GM18870 (cell line): ENCODE measurements around the gene SSNA1.
A peak's percentile ranks its signal among the peaks of the same experiment; 100 is the strongest.

Source experiments
- ATAC-seq: cut with Tn5 transposase; IDR thresholded peaks from one replicate; pipeline ENCODE4 v1.9.1; 2021; ENCODE audit warnings: moderate library complexity; ENCODE audit not compliant: unreplicated experiment

The SSNA1 gene

DNA sequence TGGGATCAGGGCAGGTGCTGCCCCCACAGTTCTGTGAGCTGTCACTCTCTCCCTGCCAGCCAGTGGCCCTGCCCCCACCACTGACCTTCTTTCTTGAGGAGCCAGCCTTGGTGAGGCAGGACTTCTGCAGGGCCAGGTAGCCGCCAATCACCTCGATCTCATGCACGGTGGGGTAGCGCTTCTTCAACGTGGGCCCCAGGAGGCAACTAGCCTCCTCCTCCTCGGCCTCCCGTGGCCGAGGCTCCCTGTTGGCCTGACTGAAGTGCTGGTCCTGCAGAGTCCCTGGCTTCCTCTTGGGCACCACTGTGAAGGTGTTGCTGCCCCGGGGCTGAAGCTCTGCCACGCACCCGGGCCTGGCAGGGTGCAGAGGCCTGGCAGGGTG, 10.4 kb downstream of the SSNA1 start:
- no peak for ATAC-seq

DNA sequence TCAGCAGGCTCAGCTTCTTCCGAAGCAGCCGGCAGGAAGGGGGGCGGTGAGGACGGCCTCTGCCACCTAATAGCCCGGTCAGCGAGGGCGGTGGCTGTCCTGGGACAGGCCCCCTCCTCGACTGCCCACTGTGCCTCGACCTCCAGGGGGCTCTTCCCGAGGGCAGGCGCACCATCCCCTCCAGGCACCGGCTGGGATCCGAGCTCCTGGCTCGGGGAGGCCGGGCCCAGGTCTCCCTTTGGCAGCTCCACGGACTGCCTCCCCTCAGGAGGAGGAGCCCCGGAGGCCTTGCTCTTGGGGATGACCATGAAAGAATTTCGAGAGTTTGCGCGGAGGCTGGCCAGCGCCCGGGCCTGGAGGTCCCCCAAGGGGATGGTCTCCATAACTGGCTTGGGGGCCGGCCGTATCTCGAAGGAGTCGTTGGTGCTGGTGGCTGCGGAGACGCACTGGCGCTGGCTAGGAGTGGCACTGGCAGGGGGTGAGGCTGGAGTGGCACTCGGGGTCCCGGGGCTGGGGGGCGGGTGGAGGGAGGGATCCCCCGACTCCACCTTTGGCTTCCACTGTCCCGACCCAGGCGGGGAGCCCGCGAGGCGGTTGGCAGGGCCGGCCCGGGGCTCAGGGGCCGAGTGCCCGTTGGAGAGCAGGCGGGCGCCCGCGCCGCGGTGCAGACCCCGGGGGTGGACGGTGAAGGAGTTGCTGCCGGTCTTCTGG, 11.1 kb downstream of the SSNA1 start:
- no peak for ATAC-seq

DNA sequence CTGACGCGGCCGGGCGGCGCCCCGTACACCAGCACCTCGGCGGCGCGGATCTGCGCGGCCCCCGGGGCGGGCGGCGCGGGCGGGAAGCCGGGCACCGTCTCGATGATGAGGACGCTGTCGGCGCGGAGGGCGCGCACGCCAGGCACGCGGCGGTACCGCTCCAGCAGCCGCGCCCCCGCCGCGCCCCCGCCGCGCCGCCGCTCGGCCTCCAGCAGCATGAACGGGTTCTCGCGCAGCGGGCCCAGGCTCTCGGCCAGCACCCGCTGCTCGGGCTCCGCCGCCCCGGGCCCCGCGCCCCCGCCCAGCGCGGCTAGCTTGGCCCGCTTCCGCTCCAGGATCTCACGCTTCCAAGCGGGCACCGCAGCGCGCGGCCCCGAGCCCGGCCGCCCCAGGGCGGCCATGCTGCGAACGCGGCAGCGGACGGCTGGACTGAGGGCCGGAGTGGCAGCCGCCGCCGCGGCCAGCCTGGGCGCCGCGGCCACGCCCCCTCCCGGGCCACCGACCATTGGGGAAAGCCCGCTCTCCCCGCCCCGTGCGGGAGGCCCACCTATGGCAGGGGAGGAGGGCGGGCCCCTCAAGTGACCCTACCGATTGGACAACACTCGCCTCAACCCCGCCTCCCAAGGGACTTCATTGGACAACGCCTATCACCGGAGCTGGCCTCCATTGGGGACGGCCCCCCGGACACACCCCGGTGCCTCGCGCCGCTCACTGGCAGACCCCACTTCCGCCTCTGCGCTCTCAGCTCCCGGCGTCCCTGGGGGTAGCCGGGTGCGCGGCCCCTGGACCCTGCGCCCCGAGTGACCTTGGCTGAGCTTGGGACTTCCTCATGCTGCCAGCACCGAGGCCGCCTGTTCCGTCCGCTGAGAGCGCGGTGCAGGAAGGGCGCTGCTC, 12.1 kb downstream of the SSNA1 start, which contains the start of gene TPRN:
TSS of gene TPRN (minus strand) at position 431 of the 894 bp plus-strand sequence. CDS start at position 401, 30 bp downstream.
- ATAC-seq = peak; percentile 92

DNA sequence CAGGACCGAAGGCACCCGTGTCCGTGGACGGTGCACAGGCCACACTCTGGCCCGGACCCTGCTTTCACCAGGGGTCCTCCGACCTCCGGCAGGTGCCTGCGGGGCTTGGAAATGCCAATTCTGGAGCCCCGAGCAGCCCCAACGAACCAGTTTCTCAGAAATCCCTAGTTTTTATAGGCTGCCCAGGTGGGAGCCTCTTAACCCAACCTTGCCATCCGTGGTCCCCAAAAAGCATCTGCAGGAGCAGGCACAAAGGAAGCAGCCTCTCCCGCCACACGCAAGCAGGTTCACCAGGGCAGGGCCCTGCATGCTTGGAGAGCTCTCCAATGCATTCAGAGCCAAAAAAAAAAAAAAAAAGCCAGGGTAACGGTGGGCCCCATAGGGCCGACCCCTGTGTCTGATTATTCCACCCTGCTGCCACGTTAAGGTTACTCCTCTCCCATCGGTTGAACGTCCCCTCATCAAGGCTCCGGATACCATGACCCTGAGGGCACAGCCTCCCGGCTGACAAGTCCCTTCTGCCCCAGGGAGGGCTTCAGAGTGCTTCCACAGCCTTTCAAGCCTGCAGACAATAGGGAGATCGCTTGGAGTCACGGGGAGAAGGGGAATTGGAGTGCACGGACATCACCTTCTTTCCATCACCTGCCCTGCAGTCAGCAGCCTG, 12.9 kb downstream of the SSNA1 start:
- peak; percentile 7 for ATAC-seq

DNA sequence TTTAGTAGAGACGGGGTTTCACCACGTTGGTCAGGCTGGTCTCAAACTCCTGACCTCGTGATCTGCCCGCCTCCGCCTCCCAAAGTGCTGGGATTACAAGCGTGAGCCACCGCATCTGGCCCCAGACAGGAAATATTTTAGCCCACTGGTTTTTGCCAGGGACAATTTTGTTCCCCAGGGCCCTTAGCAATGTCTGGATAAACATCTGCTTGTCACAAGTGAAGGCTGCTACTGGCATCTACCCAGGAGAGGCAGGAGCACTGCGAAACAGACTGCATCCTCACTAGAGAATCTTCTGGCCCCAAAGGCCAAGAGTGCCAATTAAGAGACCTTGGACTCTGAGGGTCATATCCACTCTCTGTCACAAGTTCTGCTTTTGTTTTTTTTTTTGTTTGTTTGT, 14.5 kb downstream of the SSNA1 start:
- no peak for ATAC-seq

DNA sequence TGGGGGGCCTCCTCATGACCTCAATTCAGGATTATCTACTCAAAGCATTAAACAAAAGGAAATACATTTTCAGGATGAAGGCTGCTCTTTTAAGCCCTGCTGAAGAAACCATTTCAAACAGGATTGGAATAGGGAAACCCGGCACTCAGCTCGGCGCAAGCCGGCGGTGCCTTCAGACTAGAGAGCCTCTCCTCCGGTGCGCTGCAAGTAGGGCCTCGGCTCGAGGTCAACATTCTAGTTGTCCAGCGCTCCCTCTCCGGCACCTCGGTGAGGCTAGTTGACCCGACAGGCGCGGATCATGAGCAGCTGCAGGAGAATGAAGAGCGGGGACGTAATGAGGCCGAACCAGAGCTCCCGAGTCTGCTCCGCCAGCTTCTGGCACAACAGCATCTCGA, 16.3 kb downstream of the SSNA1 start:
- ATAC-seq = no peak

DNA sequence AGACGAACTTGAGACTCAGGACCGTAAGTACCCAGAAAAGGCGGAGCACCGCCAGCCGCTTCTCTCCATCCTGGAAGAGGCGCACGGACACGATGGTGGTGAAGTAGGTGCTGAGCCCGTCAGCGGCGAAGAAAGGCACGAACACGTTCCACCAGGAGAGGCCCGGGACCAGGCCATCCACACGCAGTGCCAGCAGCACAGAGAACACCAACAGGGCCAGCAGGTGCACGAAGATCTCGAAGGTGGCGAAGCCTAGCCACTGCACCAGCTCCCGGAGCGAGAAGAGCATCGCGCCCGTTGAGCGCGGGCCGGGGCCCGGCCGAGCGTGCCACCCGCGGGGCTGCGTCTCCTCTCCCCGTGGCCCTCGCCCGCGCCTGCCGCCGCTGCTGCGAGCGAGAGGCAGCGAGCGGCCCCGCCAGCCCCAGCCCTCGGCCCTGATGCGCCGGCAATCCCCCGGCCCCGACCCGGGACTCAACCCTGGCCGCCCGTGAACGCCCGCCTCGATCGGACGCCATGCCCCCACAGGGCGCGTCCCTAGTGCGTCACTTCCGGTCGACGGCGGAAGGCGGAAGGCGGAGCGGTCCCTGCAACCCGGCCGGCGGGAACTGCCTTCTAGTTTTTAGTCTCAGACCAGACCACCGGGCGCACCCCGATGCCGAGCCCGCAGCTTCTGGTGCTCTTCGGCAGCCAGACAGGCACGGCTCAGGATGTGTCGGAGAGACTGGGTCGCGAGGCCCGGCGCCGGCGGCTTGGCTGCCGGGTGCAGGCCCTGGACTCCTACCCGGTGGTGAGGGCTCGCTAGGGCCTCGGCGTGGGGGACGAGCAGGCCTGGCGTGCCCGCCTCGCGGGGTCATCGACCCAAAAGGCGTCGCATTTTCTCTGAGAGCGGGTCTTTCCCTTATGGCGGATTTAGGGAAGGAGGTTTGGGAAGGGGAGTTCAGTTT, 16.9 kb downstream of the SSNA1 start, which contains the start of the genes NDOR1 and TMEM203:
TSS of gene NDOR1 (plus strand) at position 575 of the 944 bp plus-strand sequence. CDS start at position 653, 78 bp downstream.
TSS of gene TMEM203 (minus strand) at position 523 of the 944 bp plus-strand sequence. CDS start at position 289, 234 bp downstream.
- ATAC-seq = no peak

DNA sequence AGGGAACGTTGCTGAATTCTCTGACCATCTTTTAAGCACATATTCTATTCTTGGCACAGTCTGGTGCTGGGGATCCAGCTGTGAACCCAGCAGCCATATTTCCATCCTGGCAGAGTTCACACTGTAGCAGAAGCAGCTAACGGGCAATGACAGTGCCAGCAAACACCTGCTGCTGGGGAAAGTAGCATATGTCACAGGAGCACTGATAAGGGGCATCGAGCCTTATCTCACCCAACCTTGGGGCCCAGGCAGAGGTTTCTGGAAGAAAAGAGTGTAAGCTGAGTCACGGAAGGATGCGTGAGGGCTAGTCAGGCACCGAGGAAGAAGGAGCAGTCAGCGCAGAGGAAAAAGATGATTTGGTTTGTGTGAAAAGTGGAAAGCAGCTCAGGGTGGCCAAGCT, 18.1 kb downstream of the SSNA1 start:
- no peak for ATAC-seq

DNA sequence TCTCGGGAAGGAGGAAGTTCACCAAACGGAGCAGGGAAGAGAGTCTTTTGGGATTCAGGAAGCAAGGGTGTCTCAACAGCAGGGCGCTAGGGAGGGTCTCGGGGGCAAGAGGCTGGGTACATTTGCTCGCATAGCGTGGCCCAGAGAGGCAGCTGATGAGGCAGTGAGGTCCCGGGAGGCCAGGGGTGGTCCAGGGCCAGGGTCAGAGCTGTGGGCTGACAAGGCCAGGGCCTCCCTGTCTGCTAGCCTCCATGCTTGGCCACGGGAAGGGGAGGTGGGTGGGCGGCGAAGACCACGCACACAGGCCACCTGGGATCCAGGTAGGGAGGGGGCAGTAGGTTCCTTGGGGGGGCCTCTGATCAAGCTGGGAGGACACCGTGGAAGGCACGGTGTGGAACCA, 23.1 kb downstream of the SSNA1 start:
- ATAC-seq = no peak

DNA sequence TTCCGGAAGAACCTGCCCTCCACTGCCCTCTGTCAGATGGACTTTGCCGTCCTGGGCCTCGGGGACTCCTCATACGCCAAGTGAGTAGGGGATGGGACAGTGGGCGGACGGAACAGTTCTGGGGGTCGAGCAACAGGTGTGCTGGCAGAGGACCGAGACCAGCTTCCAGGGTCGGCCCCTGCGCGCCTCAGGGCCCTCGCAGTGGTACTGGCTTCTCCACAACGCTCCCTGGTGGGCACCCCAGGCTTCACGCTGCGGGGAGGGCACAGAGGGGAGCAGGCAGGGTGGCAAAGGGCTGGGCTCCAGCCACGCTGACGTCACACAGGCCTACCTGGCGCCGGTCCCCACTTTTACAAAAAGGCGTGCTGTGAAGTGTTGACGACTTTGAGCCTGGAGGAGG, 24.0 kb downstream of the SSNA1 start:
- no peak for ATAC-seq

DNA sequence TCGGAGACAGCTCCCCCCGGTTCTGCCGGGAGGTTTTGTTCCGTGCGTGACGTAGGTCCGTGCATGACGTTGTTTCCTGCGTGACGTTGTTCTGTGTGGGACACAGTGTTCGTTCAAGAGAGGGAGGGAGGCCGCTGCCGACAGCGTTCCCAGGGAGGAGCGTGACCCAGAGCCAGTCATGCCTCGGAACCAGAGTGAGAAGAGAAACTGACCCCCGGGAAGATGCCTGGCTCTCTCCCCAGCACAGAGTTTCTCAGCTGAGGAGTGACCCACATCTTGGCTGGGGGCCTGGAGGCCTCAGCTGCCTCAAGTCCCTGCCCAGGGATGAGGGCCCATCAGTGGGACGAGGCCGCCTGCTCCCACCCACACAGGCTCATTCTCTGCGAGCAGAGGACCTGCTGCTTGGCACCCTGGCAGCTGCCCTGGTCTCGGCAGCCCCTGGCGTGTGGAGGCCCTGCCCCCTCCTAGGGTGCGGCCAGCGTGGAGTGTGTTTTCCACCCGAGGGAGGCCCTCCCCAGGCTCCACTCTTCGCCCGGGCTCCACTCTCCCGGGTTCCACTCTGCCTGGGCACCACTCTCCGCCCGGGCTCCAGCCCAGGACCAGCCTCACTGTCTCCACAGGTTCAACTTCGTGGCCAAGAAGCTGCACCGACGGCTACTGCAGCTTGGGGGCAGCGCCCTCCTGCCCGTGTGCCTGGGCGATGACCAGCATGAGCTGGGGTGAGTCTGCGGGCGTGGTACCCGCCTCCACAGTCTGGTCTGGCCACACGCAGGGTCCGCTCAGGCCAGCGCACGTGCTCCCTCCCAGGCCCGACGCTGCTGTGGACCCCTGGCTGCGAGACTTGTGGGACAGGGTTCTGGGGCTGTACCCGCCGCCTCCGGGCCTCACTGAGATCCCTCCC, 24.9 kb downstream of the SSNA1 start:
- ATAC-seq = no peak

DNA sequence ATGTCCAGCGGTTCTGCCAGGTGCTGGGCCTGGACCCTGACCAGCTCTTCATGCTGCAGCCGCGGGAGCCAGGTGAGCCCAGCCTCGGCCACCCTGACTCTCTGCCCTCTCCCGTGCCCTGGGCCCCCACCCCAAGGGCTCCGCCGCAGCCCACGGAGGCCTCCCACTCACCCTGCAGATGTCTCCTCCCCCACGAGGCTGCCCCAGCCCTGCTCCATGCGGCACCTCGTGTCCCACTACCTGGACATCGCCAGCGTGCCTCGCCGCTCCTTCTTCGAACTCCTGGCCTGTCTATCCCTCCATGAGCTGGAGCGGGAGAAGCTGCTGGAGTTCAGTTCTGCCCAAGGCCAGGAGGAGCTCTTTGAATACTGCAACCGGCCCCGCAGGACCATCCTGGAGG, 26.1 kb downstream of the SSNA1 start:
- ATAC-seq = no peak

DNA sequence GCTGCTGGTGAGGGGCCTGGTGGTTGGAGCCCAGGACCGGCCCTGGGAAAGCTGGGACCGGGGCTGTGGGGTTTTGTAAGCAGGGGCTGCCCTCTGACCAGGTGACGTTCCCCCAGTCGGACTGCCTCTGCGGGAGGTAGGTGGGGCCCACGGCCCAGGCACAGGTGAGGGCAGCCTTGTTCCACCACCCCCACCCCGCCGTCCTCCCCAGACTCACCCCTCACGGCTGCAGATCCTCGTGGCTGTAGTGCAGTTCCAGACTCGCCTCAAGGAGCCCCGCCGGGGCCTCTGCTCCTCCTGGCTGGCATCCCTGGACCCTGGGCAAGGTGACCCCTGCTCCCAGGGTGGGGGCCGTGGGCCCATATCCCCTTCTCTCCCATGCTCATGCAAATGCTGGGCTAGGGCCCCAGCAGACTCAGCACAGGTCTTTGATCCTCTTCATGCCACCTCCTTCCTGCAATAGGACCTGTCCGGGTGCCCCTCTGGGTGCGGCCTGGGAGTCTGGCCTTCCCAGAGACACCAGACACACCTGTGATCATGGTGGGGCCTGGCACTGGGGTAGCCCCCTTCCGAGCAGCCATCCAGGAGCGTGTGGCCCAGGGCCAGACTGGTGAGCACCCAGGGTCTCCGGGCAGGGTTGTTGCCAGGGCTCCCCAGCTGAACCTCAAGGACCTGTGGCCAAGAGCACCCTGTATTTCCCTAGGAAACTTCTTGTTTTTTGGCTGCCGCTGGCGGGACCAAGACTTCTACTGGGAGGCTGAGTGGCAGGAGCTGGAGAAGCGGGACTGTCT, 26.9 kb downstream of the SSNA1 start:
- no peak for ATAC-seq

DNA sequence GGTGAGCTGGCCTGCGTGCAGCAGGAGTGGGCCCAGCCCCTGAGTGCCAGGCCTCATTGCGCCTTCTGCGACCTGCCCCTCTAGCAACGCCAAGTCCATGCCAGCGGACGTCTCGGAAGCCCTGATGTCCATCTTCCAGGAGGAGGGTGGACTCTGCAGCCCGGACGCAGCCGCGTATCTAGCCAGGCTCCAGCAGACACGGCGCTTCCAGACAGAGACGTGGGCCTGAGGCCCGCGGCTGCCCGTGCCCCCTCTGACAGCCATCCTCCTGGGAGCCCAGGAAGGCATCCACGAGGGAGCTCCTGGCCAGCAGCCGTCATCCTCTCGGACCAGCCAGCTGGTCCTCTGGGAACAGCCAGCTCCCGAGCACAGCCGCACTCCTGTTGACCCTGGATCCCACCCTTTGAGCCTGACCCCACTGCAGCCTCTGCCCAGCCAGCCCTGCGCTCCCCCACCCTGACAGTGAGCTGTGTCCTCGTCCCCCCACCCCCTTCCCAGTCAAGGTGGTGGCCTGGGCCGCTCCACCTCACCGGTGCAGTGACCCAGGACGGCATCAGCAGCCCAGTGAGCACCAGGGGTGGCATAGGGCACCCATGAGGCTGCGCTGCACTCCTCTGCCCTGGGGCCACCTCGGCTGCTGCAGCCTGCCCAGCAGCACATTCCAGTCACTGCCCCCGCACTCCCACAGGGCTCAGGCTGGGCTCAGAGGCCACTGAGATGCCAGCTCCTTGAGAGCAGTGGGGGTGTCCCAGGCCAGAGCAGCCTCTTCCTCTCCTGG, 27.9 kb downstream of the SSNA1 start:
- no peak for ATAC-seq

DNA sequence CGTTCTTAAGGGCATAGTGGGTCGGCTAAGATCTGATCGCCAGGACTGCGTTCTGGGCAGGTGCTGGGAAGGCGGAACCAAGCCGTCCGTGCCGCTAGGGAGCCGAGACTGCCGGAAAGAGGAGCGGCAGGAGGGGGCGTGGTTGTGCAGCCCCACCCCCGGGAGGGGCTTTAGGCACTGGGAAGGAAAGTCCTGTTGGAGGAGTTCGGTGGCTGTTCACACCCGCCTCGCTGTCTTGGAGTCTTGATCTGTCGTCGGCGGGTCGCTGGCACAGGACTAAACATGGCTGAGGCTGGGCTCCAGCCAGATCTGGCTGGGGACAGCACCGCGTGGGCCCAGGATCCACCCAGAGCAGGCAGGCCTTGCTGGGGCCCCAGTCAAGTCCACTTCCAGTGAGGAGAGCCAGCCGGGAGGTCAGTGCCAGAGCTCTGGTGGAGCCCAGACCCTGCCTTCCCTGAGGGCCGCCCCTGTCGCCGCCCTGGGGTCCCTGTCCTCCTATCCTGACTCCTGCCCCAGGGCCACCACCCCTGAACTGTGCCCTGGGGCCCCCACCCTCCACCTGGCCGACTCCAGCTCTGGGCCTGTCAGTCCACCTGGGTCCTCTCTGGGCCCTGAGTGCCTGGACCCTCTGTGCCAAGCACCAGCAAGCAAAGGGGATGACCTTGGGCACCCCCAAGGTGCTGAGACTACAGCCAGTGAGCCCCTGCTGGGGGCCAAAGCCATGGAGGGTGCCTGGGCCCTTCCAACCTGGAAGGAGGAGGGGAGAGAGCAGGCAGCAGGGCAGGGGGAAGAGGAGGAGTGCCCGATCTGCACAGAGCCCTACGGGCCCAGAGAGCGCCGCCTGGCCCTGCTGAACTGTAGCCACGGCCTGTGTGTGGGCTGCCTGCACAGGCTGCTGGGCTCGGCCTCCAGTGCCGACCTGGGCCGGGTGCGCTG, 29.1 kb downstream of the SSNA1 start:
- no peak for ATAC-seq

DNA sequence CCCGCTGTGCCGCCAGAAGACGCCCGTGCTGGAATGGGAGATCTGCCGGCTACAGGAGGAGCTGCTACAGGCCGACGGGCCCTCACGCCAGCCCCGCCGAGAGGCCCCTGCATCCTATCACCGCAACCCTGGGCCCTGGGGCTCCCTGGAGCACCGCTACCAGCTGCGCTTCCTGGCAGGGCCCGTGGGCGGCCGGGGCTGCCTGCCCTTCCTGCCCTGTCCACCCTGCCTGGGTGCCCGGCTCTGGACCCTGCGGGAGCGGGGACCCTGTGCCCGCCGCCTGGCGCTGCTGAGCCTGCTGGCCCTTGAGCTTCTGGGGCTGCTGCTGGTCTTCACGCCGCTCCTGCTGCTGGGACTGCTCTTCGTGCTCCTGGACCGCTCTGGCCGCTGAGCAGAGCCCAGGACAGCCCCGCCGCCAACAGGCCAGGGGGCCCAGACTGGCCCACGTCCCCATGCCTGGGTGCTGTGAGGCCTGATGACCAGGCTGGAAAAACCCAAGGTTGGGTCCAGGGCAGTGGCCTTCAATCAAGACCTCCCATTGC, 29.8 kb downstream of the SSNA1 start:
- ATAC-seq = no peak
